ENCODE measurements around the gene ADCK1.

- TF ChIP-seq, protein P1, sequence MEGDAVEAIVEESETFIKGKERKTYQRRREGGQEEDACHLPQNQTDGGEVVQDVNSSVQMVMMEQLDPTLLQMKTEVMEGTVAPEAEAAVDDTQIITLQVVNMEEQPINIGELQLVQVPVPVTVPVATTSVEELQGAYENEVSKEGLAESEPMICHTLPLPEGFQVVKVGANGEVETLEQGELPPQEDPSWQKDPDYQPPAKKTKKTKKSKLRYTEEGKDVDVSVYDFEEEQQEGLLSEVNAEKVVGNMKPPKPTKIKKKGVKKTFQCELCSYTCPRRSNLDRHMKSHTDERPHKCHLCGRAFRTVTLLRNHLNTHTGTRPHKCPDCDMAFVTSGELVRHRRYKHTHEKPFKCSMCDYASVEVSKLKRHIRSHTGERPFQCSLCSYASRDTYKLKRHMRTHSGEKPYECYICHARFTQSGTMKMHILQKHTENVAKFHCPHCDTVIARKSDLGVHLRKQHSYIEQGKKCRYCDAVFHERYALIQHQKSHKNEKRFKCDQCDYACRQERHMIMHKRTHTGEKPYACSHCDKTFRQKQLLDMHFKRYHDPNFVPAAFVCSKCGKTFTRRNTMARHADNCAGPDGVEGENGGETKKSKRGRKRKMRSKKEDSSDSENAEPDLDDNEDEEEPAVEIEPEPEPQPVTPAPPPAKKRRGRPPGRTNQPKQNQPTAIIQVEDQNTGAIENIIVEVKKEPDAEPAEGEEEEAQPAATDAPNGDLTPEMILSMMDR (IDR thresholded peaks at IDR 0.05; ENCODE audit: insufficient read depth, low read length, poor library complexity, severe bottlenecking): peak; percentile 40
- TF ChIP-seq EZH2phosphoT487 (conservative IDR thresholded peaks at IDR 0.05; ENCODE audit: low read length): no peak
These were observed 4.7 kb downstream of the ADCK1 start for GRCh38 chr14:77804592-77804991.
